Heart left ventricle (tissue), 16 donors: ENCODE measurements around the gene EMILIN2. TPM values are rescaled to one million over a fixed set of nuclear protein-coding genes. Genes with fewer than 3 reads are reported as not detected.

Source experiments
- ATAC-seq, 4 donors: fragments of 200-7000 bp; cut with Tn5 transposase; one replicate each; pipeline ENCODE4 v1.9.1; 2020 to 2022; ENCODE audit warnings: moderate library complexity in 4 of 4, mild to moderate bottlenecking in 3 of 4, moderate number of reproducible peaks in 1 of 4
- DNase-seq, 5 donors: peaks; one replicate each; pipeline ENCODE4 v3.0.0-alpha.2; 2020
- H3K27ac ChIP-seq, 12 donors: fragments of 200-600 bp; sonication (generic) in 4 of 12; one replicate each; pipeline versions ENCODE4 v1.5.0 to v1.8.0; 2016 to 2022; ENCODE audit warnings: mild to moderate bottlenecking in 2 of 12
- H3K27me3 ChIP-seq, 9 donors: fragments of 200-600 bp; sonication (generic) in 2 of 9; one replicate each; pipeline versions ENCODE4 v1.5.1 to v1.8.0; 2016 to 2022; ENCODE audit warnings: mild to moderate bottlenecking in 3 of 9
- H3K36me3 ChIP-seq, 9 donors: fragments of 200-600 bp; sonication (generic) in 2 of 9; one replicate each; pipeline versions ENCODE4 v1.5.0 to v1.8.0; 2018 to 2022; ENCODE audit warnings: mild to moderate bottlenecking in 2 of 9
- H3K4me1 ChIP-seq, 12 donors: fragments of 200-600 bp; sonication (generic) in 4 of 12; one replicate each; pipeline versions ENCODE4 v1.5.0 to v1.8.0; 2016 to 2022; ENCODE audit warnings: mild to moderate bottlenecking in 3 of 12
- H3K4me3 ChIP-seq, 12 donors: fragments of 200-600 bp; sonication (generic) in 4 of 12; one replicate each; pipeline versions ENCODE4 v1.5.0 to v1.8.0; 2017 to 2022; ENCODE audit warnings: mild to moderate bottlenecking in 9 of 12, moderate library complexity in 4 of 12
- H3K9me3 ChIP-seq, 12 donors: fragments of 200-600 bp; sonication (generic) in 4 of 12; one replicate each; pipeline versions ENCODE4 v1.5.0 to v1.8.0; 2016 to 2022; ENCODE audit warnings: mild to moderate bottlenecking in 1 of 12
- POLR2A ChIP-seq, 2 donors: fragments of 450-650 bp; IDR thresholded peaks; one replicate each; pipeline ENCODE4 v1.6.1; 2017; ENCODE audit warnings: antibody characterized with exemption in 2 of 2, mild to moderate bottlenecking in 2 of 2, moderate library complexity in 2 of 2
- WGBS, 4 donors: extraction: QIAGEN DNeasy Blood & Tissue Kit in 2 of 4; methylation state at CpG; one replicate each; pipeline versions ENCODE4 v1.1.5 to v1.1.7; 2013 to 2018; 5-methylcytosine and 5-hydroxymethylcytosine counted together
- intact Hi-C, 10 donors: fragments of 100-400 bp; cut with DNase I; formaldehyde crosslinking; loops; one replicate each; pipeline versions ENCODE4 v1.11.1 to v1.14.2; 2022
- polyA plus RNA-seq, 2 donors: library from polyadenylated mRNA; stranded (reverse); fragments of 200-250 nt; gene quantifications; one replicate each; pipeline ENCODE4 v1.2.3, GENCODE V29; 2013
- total RNA-seq, 9 donors: library from RNA; depleted of rRNA in 2 of 9; stranded (reverse); fragments of >200 nt in 2 of 9; fragmentation: NEBNext Ultra II Directional in 3 of 9; extraction: Animal tissue kit (Norgen Biotek cat#: 25700) in 3 of 9; gene quantifications; one replicate each; pipeline versions ENCODE4 v1.1.0 to v1.2.4, GENCODE V29; 2016 to 2023
- TF ChIP-seq, protein P1 (sequence below), 12 donors: fragments of 200-600 bp; sonication (generic) in 4 of 12; IDR thresholded peaks; one replicate each; pipeline versions ENCODE4 v1.5.0 to v1.8.0; 2018 to 2022; ENCODE audit warnings: antibody characterized with exemption in 12 of 12, mild to moderate bottlenecking in 5 of 12
- donor health status: ischemic (EF 13 %, LVEDD 7.1; RV severe dilation, severe dysfunction).
- donor health status: healthy with polysubstance abuse.
- donor health status: DM: no; HTN: yes; CAD: no.
- donor health status: DM: no; HTN: no; CAD: no.
- donor health status: ischemic (EF 25% LVEDD 6.9; RV normal size, moderate dysfunction).
- donor health status: ischemic (EF 25% LVEDD 5.7; RV mildly dilated, moderate dysfunction).
- donor health status: healthy.
- donor health status: DM: yes; HTN: yes; CAD: no.
- donor health status: ischemic (EF 35%, LVEDD 5.7; RV mildly dilated, moderate dysfunction).
- donor health status: nonischemic (EF 11% LVEDD 7.7; RV severe dilation, severe dysfunction).
- donor health status: DM: yes; HTN: yes; CAD: no.
- donor health status: PGD.
- donor health status: ischemic (EF 29% LVEDD 5.4; RV normal size, mild dysfunction).
- donor health status: nonischemic (EF 23%, LVEDD 6.1; RV moderate dilation, normal function).

The EMILIN2 gene
- total and polyA plus RNA-seq, 11 donors: 14.4 to 71.3 (median 22.6) TPM

DNA sequence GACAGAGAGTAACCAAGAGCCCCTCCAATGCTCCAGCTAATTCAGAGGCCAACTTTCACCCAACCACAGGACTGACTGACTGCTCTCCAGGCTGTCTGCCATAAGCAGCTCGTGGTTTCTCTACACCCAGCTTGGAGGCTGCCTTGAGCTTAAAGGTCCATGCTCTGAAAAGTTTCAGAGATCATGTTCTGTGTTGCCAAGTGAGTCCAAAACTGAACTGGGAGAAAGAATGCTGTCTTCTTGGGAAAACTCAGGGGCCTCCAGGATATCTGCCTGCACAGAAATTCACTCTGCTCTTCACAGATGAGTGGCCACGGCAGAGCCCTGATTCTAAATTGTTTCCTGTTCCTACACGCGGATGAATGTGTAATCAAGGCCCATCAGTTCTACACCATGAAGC lies 115.0 kb downstream of the EMILIN2 start:
- no peak overlapping the region for H3K4me3 ChIP-seq
- WGBS, 4 donors: 29 to 42% (median 34%) methylated on average over 4 of the region's 4 CpGs
- intact Hi-C loops: loop anchor here in 1 of 10 donors (10.0 kb wide), 1 partner anchor 283 kb away; the partner anchor contains the start of gene MYL12A
- TF ChIP-seq, protein P1, sequence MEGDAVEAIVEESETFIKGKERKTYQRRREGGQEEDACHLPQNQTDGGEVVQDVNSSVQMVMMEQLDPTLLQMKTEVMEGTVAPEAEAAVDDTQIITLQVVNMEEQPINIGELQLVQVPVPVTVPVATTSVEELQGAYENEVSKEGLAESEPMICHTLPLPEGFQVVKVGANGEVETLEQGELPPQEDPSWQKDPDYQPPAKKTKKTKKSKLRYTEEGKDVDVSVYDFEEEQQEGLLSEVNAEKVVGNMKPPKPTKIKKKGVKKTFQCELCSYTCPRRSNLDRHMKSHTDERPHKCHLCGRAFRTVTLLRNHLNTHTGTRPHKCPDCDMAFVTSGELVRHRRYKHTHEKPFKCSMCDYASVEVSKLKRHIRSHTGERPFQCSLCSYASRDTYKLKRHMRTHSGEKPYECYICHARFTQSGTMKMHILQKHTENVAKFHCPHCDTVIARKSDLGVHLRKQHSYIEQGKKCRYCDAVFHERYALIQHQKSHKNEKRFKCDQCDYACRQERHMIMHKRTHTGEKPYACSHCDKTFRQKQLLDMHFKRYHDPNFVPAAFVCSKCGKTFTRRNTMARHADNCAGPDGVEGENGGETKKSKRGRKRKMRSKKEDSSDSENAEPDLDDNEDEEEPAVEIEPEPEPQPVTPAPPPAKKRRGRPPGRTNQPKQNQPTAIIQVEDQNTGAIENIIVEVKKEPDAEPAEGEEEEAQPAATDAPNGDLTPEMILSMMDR (IDR thresholded peaks at IDR 0.05): no peak
- TF ChIP-seq POLR2A (IDR thresholded peaks at IDR 0.05): no peak
- H3K4me1 ChIP-seq: peaks cover 5 to 95% (median 32%) of the 10 kb centered on the region in 12 donors
- H3K36me3 ChIP-seq: no peaks in the 10 kb centered on the region
- ATAC-seq (peak; percentile 53 to 78 (median 74)), DNase-seq (no peak)
- H3K27me3 ChIP-seq: no peaks in the 10 kb centered on the region
- H3K9me3 ChIP-seq: no peaks in the 10 kb centered on the region
- H3K27ac ChIP-seq: peak overlapping the region in 11 of 12 donors; percentile 10 to 95 (median 37)

DNA sequence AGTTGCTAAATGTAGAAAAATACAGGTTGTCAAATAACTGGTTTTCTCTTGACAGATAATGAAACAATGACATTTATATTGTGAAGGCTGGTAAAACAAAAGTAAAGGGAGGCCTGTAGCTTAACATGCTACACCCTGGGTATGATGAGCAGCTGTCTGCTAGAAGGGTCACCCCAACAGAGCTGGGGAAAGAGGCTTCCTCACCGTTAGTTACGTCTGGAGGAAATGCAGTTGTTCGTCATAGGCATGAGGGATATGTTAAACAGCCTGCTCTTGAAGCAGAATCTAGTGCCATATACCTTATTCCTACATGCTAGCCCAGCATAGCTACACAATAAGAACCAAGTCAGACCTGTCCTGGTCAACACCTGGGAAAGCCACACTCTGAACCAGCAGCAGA lies 116.2 kb downstream of the EMILIN2 start:
- intact Hi-C loops: loop anchor here in 1 of 10 donors (10.0 kb wide), 1 partner anchor 282 kb away; the partner anchor contains the start of gene MYL12A
- DNase-seq (no peak), ATAC-seq (no peak)
- 69 to 79% (median 76%) methylated on average over 3 of the region's 3 CpGs for whole genome bisulfite sequencing, 4 donors
- Histone ChIP-seq H3K9me3 (no peaks in the 10 kb centered on the region), H3K36me3 (no peaks in the 10 kb centered on the region), H3K4me3 (no peak overlapping the region), H3K27me3 (no peaks in the 10 kb centered on the region), H3K27ac (peak overlapping the region in 1 of 12 donors; percentile 95), H3K4me1 (peaks cover 5 to 96% (median 32%) of the 10 kb centered on the region in 12 donors)
- no peak for TF ChIP-seq POLR2A (IDR thresholded peaks at IDR 0.05)
- TF ChIP-seq, protein P1 (IDR thresholded peaks at IDR 0.05): no peak

DNA sequence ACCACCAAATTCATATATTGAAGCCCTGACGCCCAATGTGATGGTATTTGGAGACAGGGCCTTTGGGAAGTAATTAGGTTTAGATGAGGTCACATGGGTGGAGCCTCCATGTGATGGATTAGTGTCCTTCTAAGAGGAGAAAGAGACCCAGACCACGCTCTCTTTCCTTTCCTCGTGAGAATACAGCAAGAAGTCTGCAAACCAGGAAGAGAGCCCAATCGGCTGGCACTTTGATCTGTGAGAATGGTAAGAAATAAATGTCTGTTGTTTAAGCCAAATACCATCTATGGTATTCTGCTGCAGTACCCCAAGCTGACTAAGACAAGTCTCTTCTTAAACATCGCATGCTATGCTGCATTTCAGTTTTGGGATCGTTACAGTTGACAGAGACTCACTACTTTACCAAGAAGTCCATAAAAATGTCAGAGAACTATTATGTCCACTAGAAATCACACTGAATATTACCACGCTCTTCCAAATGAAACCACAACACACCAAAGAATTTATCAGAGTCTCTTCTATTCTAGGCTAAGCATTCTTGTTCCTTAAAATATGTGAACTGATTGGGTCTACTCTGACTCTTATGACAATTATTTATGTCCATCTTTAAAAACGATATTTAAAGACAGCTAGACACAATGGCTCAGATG lies 117.7 kb downstream of the EMILIN2 start:
- Histone ChIP-seq H3K27me3 (no peaks in the 10 kb centered on the region), H3K4me1 (peaks cover 5 to 96% (median 27%) of the 10 kb centered on the region in 12 donors)
- no peak for ATAC-seq

More for the DNA sequence above, 117.7 kb downstream of the EMILIN2 start:
- H3K9me3 ChIP-seq: no peaks in the 10 kb centered on the region
- no peaks in the 10 kb centered on the region for H3K36me3 ChIP-seq
- DNase-seq: no peak
- no peak for TF ChIP-seq POLR2A (IDR thresholded peaks at IDR 0.05)
- TF ChIP-seq, protein P1 (IDR thresholded peaks at IDR 0.05): no peak
- 87 to 93% (median 90%) methylated on average over 8 of the region's 8 CpGs for WGBS, 4 donors
- peak overlapping the region in 1 of 12 donors; percentile 34 for H3K27ac ChIP-seq
- intact Hi-C loops: loop anchor here in 1 of 10 donors (10.0 kb wide), 1 partner anchor 280 kb away; the partner anchor contains the start of gene MYL12A
- no peak overlapping the region for H3K4me3 ChIP-seq

Other genes with a start within 250 kb of the EMILIN2 start
- gene SMCHD1, start 191.3 kb upstream of the EMILIN2 start, total RNA-seq: 10 to 100 TPM; 22.9 to 45.9 (median 31.3) TPM
- 10 to 100 TPM in 1 of 2 donors, 1 to 10 TPM in 1; 5.7 to 13.8 TPM for gene SMCHD1, start 191.3 kb upstream of the EMILIN2 start, polyA plus RNA-seq
- gene LPIN2, start 166.1 kb downstream of the EMILIN2 start, total RNA-seq: 10 to 100 TPM in 6 of 9 donors, 1 to 10 TPM in 3; 6.1 to 21.6 (median 10.9) TPM
- gene LPIN2, start 166.1 kb downstream of the EMILIN2 start, polyA plus RNA-seq: 10 to 100 TPM in 1 of 2 donors, 1 to 10 TPM in 1; 1.9 to 12.8 TPM